Right lobe of liver (tissue), 6 donors: ENCODE measurements around the gene SKIC8. TPM values are rescaled to one million over a fixed set of nuclear protein-coding genes. Genes with fewer than 3 reads are reported as not detected.

ENCODE experiments used
- ATAC-seq, 4 donors: fragments of 200-7000 bp; cut with Tn5 transposase; one replicate each; pipeline ENCODE4 v1.9.1; 2020; ENCODE audit warnings: mild to moderate bottlenecking in 4 of 4, moderate library complexity in 4 of 4
- DNase-seq, 3 donors: peaks; one replicate each; pipeline ENCODE4 v3.0.0-alpha.2; 2020
- H3K27ac ChIP-seq, 3 donors: fragments of 200-600 bp; one replicate each; pipeline ENCODE4 v1.8.0; 2022
- H3K27me3 ChIP-seq, 2 donors: fragments of 200-600 bp; one replicate each; pipeline ENCODE4 v1.8.0; 2022
- H3K36me3 ChIP-seq, 4 donors: fragments of 200-600 bp; sonication (generic) in 1 of 4; one replicate each; pipeline versions ENCODE4 v1.5.1 to v1.8.0; 2017 to 2022; ENCODE audit warnings: control low read depth in 1 of 4
- H3K4me1 ChIP-seq, 4 donors: fragments of 200-600 bp; sonication (generic) in 1 of 4; one replicate each; pipeline versions ENCODE4 v1.5.1 to v1.8.0; 2017 to 2022; ENCODE audit warnings: control low read depth in 1 of 4
- H3K4me3 ChIP-seq, 3 donors: fragments of 200-600 bp; one replicate each; pipeline ENCODE4 v1.8.0; 2022
- H3K9me3 ChIP-seq, 4 donors: fragments of 200-600 bp; sonication (generic) in 1 of 4; one replicate each; pipeline versions ENCODE4 v1.5.1 to v1.8.0; 2017 to 2022; ENCODE audit warnings: control low read depth in 1 of 4
- CTCF ChIP-seq, 4 donors: fragments of 200-600 bp in 3 of 4; fragments of 450-650 bp in 1 of 4; IDR thresholded peaks; one replicate each; pipeline versions ENCODE4 v1.5.1 to v1.8.0; 2016 to 2022; ENCODE audit warnings: antibody characterized with exemption in 4 of 4, mild to moderate bottlenecking in 2 of 4
- POLR2A ChIP-seq: fragments of 450-650 bp; IDR thresholded peaks from one replicate; pipeline ENCODE4 v1.6.1; 2017; ENCODE audit warnings: antibody characterized with exemption, mild to moderate bottlenecking
- WGBS: methylation state at CpG from one replicate; pipeline ENCODE4 v1.1.6; 2018; ENCODE audit warnings: low coverage, low lambda C conversion rate; ENCODE audit not compliant: insufficient coverage; ENCODE audit errors: missing lambda C conversion rate; 5-methylcytosine and 5-hydroxymethylcytosine counted together
- intact Hi-C, 2 donors: fragments of 100-400 bp; cut with DNase I; formaldehyde crosslinking; loops; one replicate each; pipeline versions ENCODE4 v1.11.2 to v1.14.1; 2022
- total RNA-seq, 6 experiments: library from RNA; depleted of rRNA in 2 of 6; stranded (reverse); fragments of >200 nt in 2 of 6; fragmentation: NEBNext Ultra II Directional in 3 of 6; extraction: Animal tissue kit (Norgen Biotek cat#: 25700) in 3 of 6; gene quantifications; one replicate each; pipeline versions ENCODE4 v1.1.0 to v1.2.4, GENCODE V29; 2016 to 2023
- donor health status: DM: no; HTN: yes; CAD: no.
- donor health status: DM: no; HTN: no; CAD: no.
- donor health status: DM: no; HTN: no; CAD: no.
- donor health status: DM: no; HTN: yes; CAD: no.
- donor health status: DM: no; HTN: yes; CAD: no.

Gene SKIC8
- total RNA-seq, 6 experiments from 2014 or later, result 21.7 to 30.3 (median 23.0) TPM

GRCh38 chr15:78265752-78266224, 33.6 kb downstream of the SKIC8 start:
- TF ChIP-seq POLR2A (no peak), CTCF (IDR thresholded peaks at IDR 0.05) (no peak)
- Histone ChIP-seq H3K4me1 (peaks cover 0 to 3% (median 0%) of the 10 kb centered on the region in 4 donors), H3K4me3 (no peak overlapping the region), H3K27me3 (no peaks in the 10 kb centered on the region), H3K27ac (no peak overlapping the region), H3K9me3 (no peaks in the 10 kb centered on the region), H3K36me3 (no peaks in the 10 kb centered on the region)
- WGBS, result 69% methylated on average over 9 of the region's 9 CpGs
- no peak for DNase-seq
- ATAC-seq, result no peak
- intact Hi-C loops, result no loop called here

- no peak for TF ChIP-seq POLR2A
- no peak for TF ChIP-seq CTCF (IDR thresholded peaks at IDR 0.05)
- WGBS, result 54% methylated on average over 7 of the region's 12 CpGs
- Histone ChIP-seq H3K36me3 (no peaks in the 10 kb centered on the region), H3K9me3 (no peaks in the 10 kb centered on the region), H3K27ac (peak overlapping the region in 1 of 3 donors; percentile 70), H3K4me3 (peak overlapping the region; percentile 41 to 53 (median 47)), H3K27me3 (no peaks in the 10 kb centered on the region), H3K4me1 (peaks cover 0 to 3% (median 0%) of the 10 kb centered on the region in 4 donors)
- intact Hi-C loops, result no loop called here
- DNase-seq, result no peak
- no peak for ATAC-seq
These were observed 34.3 kb downstream of the SKIC8 start for GRCh38 chr15:78265137-78265460.

GRCh38 chr15:78264304-78265136, 34.9 kb downstream of the SKIC8 start, which contains the start of gene DNAJA4:
DNAJA4 (plus strand) TSS chr15:78264562; CDS start chr15:78264764, 202 bp downstream.
- H3K36me3 ChIP-seq, result no peaks in the 10 kb centered on the region
- no peaks in the 10 kb centered on the region for H3K9me3 ChIP-seq
- peak; percentile 55 to 67 (median 56) for DNase-seq
- TF ChIP-seq POLR2A (no peak), CTCF (IDR thresholded peaks at IDR 0.05) (no peak)
- 11% methylated on average over 29 of the region's 107 CpGs for WGBS
- peak within 1 kb of the TSS; percentile 36 to 70 (median 59) for H3K27ac ChIP-seq
- H3K4me1 ChIP-seq, result peaks cover 0 to 3% (median 0%) of the 10 kb centered on the region in 4 donors
- ATAC-seq, result peak; percentile 45 to 62 (median 56)
- peak within 1 kb of the TSS; percentile 41 to 53 (median 47) for H3K4me3 ChIP-seq
- no peaks in the 10 kb centered on the region for H3K27me3 ChIP-seq
- intact Hi-C loops, result no loop called here

- Histone ChIP-seq H3K9me3 (no peaks in the 10 kb centered on the region), H3K4me1 (peaks cover 0 to 3% (median 0%) of the 10 kb centered on the region in 4 donors), H3K27me3 (no peaks in the 10 kb centered on the region), H3K36me3 (no peaks in the 10 kb centered on the region), H3K27ac (peak overlapping the region; percentile 36 to 70 (median 59)), H3K4me3 (peak overlapping the region; percentile 25 to 53 (median 41))
- peak in 3 of 4 donors; percentile 8 to 33 (median 19) for ATAC-seq
- TF ChIP-seq POLR2A, result no peak
- no peak for TF ChIP-seq CTCF (IDR thresholded peaks at IDR 0.05)
- DNase-seq, result no peak
- 90% methylated on average over 4 of the region's 23 CpGs for WGBS
- intact Hi-C loops, result no loop called here
These were observed 35.5 kb downstream of the SKIC8 start for GRCh38 chr15:78263907-78264303.
